Hepatocyte (in vitro differentiated cells): ENCODE results near the gene FOXA1.

ENCODE experiments used
- CTCF ChIP-seq: fragments of 200-600 bp; sonication (generic); IDR thresholded peaks from 2 replicates; pipeline ENCODE4 v1.5.1; 2016; ENCODE audit warnings: antibody characterized with exemption, mild to moderate bottlenecking; ENCODE audit not compliant: poor library complexity
- EZH2 ChIP-seq: fragments of 200-600 bp; sonication (generic); IDR thresholded peaks from 2 replicates; pipeline ENCODE4 v1.6.1; 2016; ENCODE audit warnings: antibody characterized with exemption, mild to moderate bottlenecking, borderline replicate concordance

- no peak for TF ChIP-seq CTCF
- TF ChIP-seq EZH2 = no peak
Observed at GRCh38 chr14:37599507-37600368, 4.7 kb upstream of the FOXA1 start.
